GM12872 (cell line): Measurements from ENCODE around the gene ZFHX3.

Source experiments
- TF ChIP-seq, protein P1 (sequence below): IDR thresholded peaks from 3 replicates; pipeline ENCODE4 v1.5.1; 2011; ENCODE audit warnings: low read depth, mild to moderate bottlenecking, low read length, moderate library complexity; ENCODE audit not compliant: insufficient read depth

The ZFHX3 gene

DNA sequence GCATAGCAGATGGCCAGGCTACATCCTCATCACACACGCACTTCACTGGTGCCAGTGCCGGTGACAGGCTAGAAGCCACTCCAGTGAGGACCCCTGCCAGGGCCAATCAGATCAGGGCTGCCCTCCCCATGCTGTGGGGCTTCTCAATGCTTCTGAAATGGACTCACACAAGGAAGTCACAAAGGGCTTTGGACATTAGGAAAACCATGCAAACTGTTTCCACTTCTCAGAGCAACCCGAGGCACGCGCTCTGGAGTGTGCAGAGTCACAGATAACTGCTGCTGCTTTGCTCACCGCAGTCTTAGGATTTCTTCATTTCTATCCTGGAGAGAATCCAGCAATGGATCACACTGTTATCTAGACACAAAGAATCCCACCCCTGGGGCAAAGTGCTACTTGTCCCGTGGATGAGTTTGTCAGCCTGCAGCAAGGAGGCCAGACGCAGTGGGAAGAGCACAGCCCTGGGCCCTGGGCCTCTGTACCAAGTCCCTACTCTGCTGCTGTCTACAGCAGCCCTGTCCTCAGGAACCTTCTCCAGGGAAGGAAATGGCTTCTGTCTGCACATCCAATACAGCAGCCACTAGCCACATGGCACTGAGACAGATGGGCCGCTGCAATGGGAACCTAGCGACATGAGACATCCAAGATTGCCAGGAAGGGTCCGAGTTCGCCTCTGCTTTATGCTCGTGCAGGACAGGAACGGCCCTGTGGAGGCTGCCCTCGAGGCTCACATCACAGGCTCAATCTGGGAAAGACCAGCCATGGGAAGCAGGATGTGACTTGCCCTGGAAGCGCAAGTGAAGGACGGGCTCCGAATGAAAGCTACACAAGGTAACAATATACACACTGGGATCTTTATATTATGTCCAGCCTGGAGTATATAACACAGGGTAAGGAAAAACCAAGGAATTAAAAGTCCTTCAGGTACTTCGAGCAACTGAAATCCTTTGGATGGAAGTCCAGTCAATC is 169.3 kb downstream of the ZFHX3 start:
- TF ChIP-seq, protein P1, sequence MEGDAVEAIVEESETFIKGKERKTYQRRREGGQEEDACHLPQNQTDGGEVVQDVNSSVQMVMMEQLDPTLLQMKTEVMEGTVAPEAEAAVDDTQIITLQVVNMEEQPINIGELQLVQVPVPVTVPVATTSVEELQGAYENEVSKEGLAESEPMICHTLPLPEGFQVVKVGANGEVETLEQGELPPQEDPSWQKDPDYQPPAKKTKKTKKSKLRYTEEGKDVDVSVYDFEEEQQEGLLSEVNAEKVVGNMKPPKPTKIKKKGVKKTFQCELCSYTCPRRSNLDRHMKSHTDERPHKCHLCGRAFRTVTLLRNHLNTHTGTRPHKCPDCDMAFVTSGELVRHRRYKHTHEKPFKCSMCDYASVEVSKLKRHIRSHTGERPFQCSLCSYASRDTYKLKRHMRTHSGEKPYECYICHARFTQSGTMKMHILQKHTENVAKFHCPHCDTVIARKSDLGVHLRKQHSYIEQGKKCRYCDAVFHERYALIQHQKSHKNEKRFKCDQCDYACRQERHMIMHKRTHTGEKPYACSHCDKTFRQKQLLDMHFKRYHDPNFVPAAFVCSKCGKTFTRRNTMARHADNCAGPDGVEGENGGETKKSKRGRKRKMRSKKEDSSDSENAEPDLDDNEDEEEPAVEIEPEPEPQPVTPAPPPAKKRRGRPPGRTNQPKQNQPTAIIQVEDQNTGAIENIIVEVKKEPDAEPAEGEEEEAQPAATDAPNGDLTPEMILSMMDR = no peak

GRCh38 chr16:72877374-72878028 is 170.4 kb downstream of the ZFHX3 start:
- TF ChIP-seq, protein P1 = no peak

GRCh38 chr16:72876981-72877373 is 171.0 kb downstream of the ZFHX3 start:
- TF ChIP-seq, protein P1 = no peak

GRCh38 chr16:72876221-72876620 is 171.7 kb downstream of the ZFHX3 start:
- TF ChIP-seq, protein P1 = no peak

GRCh38 chr16:72875291-72876031 is 172.5 kb downstream of the ZFHX3 start:
- TF ChIP-seq, protein P1 = no peak

GRCh38 chr16:72873853-72874252 is 174.1 kb downstream of the ZFHX3 start:
- TF ChIP-seq, protein P1 = no peak

DNA sequence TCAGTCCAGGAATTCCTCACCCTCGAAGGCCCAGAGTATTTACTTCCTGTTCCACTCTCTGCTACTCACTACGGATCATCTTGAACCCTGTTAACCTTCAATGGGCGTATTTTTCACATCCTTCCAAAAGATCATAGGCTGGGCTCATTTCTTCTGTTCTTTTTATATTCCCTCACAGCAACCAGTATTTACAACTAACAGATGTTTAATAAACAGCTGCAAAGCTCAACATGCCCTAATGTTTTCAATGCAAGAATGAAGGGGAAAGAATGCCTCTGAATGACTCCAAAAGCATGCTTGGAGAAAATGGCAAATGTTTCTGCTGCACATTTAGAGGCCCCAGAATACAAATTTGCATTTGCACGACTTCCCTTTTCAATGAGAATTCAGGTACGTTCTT is 174.9 kb downstream of the ZFHX3 start:
- TF ChIP-seq, protein P1 = no peak
